Stimulated activated CD4-positive, alpha-beta T cell treated with anti-CD3 and anti-CD28 coated beads, Interleukin-1b, Interleukin-23, amount 100 ng/mL, for 1 hour (primary cell): Measurements from ENCODE around the gene KIF12.

Source experiments
- DNase-seq, 2 donors: peaks; one replicate each; pipeline ENCODE4 v3.0.0-alpha.2; 2020; ENCODE audit warnings: low read depth in 2 of 2

Gene KIF12

GRCh38 chr9:114123031-114123977, 24.2 kb upstream of the KIF12 start:
- DNase-seq: no peak

GRCh38 chr9:114122136-114123027, 23.3 kb upstream of the KIF12 start:
- no peak for DNase-seq

GRCh38 chr9:114121227-114122135, 22.4 kb upstream of the KIF12 start:
- DNase-seq: no peak

GRCh38 chr9:114120192-114121014, 21.3 kb upstream of the KIF12 start:
- no peak for DNase-seq

- no peak for DNase-seq
These were observed 20.4 kb upstream of the KIF12 start for GRCh38 chr9:114119242-114120191.

GRCh38 chr9:114117996-114118830, 19.1 kb upstream of the KIF12 start:
- no peak for DNase-seq

GRCh38 chr9:114117614-114117995, 18.5 kb upstream of the KIF12 start:
- DNase-seq: no peak

GRCh38 chr9:114116126-114116747, 17.1 kb upstream of the KIF12 start:
- DNase-seq: no peak

- no peak for DNase-seq
These were observed 16.6 kb upstream of the KIF12 start for GRCh38 chr9:114115654-114116125.

GRCh38 chr9:114114364-114114763, 15.3 kb upstream of the KIF12 start:
- DNase-seq: no peak

- DNase-seq: no peak
These were observed 13.9 kb upstream of the KIF12 start for GRCh38 chr9:114112778-114113584.

GRCh38 chr9:114112325-114112724, 13.2 kb upstream of the KIF12 start:
- DNase-seq: no peak

GRCh38 chr9:114110180-114110579, 11.1 kb upstream of the KIF12 start:
- DNase-seq: no peak

- DNase-seq: no peak
These were observed 10.0 kb upstream of the KIF12 start for GRCh38 chr9:114109124-114109523.

GRCh38 chr9:114108016-114108833, 9.1 kb upstream of the KIF12 start:
- peak in 1 of 2 donors; percentile 37 for DNase-seq
